ENCODE data around the gene KCNA10.

GRCh38 chr1:110484801-110485200 lies 34.2 kb downstream of the KCNA10 start:
- TF ChIP-seq EP300 (IDR thresholded peaks at IDR 0.05) (no peak), CTCF (IDR thresholded peaks at IDR 0.05) (no peak)

Measured in ovary (tissue), 3 donors.